ENCODE measurements around the gene DENND6B.
"Not testable (repeated sequence)": the region's sequence is repeated elsewhere in the genome, so short reads cannot be mapped to it uniquely, and the experiment has no call there.

The DENND6B gene, protein sequence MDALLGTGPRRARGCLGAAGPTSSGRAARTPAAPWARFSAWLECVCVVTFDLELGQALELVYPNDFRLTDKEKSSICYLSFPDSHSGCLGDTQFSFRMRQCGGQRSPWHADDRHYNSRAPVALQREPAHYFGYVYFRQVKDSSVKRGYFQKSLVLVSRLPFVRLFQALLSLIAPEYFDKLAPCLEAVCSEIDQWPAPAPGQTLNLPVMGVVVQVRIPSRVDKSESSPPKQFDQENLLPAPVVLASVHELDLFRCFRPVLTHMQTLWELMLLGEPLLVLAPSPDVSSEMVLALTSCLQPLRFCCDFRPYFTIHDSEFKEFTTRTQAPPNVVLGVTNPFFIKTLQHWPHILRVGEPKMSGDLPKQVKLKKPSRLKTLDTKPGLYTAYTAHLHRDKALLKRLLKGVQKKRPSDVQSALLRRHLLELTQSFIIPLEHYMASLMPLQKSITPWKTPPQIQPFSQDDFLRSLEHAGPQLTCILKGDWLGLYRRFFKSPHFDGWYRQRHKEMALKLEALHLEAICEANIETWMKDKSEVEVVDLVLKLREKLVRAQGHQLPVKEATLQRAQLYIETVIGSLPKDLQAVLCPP

DNA sequence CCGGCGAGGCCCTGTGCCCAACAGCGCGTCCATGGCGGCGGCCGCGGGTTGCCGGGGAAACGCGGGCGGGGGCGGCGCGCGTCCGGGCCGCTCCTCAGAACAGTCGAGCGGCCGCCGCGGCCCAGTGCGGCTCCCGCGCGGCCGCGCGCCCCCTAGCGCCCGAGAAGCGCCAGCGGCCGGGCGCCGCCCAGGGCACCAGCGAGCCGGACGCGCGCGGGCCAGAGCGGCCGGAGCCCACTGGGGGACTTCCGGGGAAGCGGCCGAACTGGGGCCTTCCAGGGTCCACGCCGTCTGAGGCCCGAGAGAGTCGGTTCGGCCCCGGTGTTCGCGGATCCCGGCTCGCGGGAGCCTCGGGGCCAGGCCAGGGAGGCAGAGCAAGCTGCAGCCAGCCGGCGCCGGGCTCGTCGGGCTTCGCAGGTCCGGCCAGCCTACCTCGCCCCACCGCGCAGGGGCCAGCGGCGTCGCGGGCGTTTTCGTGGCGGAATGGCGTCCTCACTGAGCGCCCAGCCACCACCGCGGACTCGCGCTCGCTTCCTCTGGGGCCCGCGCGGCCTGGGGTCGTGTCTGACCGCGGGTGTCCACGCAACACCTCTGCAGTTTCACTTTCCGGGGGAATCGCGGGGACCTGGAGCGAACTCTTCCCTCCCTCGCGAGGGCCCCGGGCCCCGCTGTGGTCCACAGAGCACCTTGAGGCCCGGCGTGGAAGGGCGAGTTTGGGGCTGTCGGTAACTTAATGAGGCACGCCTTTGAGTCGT, at the start of gene DENND6B:
Gene DENND6B (minus strand): TSS at position 57 of the 755 bp plus-strand sequence. CDS start 24 bp downstream, at position 33.
- peak; percentile 55 for DNase-seq

DNA sequence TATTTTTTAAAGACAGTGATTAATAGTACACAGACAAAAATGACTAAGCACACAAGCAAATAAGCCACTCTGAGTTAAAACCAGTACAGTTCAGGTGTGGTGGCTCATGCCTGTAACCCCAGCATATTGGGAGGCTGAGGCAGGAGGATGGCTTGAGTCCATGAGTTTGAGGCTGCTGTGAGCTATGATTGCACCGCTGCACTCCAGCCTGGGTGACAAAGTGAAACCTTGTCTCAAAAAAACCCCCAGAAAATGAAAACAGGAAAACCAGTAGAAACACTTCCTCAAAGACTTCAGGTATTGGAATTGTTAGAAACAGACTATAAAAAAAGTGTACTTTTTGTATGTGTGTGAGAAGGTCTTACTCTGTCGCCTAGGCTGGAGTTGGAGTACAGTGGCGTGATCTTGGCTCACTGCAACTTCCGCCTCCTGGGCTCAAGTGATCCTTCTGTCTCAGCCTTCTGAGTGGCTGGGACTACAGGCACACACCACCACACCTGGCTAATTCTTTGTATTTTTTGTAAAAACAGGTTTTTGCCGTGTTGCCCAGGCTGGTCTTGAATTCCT, 49.4 kb upstream of the DENND6B start:
- DNase-seq: no peak

DNA sequence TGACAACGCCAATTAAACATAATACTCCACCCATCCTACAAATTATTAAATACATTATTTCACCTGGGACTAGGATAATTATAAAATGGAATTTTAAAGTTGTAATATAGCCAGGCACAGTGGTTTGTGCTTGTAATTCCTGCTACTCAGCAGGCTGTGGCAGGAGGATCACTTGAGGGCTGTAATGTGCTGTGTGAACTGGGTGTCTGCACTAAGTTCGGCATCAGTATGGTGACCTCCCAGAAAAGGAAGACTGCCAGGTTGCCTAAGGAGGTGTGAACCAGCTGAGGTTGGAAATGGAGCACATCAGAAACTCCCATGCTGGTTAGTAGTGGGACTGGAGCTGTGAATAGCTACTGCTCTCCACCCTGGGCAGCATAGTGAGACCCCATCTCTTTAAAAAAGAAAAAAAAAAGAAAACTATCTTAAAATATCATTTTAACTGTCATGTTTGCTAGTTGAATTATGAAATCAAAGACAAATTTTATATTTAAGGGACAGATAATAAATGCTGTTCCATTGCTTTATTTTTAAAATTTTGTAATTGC, 44.4 kb upstream of the DENND6B start:
- DNase-seq: no peak

- DNase-seq: no peak
Observed at GRCh38 chr22:50367778-50368500, 41.1 kb upstream of the DENND6B start.

DNA sequence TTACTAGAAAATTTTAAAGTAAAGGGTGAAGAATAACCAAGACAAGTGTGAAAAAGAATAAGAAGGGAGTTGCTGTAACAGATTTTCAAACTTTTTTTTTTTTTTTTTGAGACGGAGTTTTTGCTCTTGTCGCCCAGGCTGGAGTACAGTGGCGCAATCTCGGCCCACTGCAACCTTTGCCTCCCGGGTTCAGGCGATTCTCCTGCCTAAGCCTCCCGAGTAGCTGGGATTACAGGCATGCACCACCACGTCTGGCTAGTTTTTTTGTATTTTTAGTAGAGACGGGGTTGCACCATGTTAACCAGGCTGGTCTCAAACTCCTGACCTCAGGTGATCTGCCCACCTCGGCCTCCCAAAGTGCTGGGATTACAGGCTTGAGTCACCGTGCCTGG, 37.0 kb upstream of the DENND6B start:
- DNase-seq: not testable (repeated sequence)

GRCh38 chr22:50363166-50363802, 36.5 kb upstream of the DENND6B start:
- DNase-seq: no peak

- no peak for DNase-seq
Observed at GRCh38 chr22:50361688-50362087, 34.9 kb upstream of the DENND6B start.

GRCh38 chr22:50361222-50361621, 34.4 kb upstream of the DENND6B start:
- no peak for DNase-seq

DNA sequence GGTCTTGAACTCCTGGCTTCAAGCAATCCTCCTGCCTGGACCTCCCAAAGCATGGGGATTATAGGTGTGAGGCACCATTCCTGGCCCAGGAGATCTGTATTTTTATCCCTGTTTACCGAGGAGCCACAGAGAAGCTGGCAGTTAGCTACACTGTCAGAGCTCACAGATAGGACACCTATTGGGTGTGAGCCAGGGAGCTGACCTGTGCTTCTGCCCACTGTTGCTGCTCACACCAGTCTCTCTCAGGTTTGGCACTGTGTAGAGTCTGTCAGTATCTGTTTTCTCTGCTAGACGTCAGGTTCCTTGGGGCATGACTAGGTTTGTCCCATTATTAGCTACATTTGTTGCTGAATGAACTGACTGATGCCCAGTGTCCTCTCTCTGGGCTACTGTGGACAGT, 33.8 kb upstream of the DENND6B start:
- DNase-seq: no peak

DNA sequence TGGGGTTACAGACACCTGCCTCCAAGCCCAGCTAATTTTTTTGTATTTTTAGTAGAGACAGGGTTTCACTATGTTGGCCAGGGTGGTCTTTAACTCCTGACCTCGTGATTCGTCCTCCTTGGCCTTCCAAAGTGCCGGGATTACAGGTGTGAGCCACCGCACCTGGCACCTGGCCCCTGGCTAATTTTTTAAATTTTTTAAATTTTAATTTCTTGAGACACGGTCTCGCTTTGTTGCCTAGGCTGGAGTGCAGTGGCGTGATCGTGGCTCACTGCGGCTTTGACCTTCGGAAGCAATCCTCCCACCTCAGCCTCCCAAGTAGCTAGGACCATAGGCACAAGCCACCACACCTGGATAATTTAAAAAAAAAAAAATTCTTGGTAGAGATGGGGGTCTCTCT, 30.9 kb upstream of the DENND6B start:
- no peak for DNase-seq

GRCh38 chr22:50357222-50357621, 30.4 kb upstream of the DENND6B start:
- DNase-seq: no peak

GRCh38 chr22:50356186-50356585, 29.4 kb upstream of the DENND6B start:
- DNase-seq: no peak

DNA sequence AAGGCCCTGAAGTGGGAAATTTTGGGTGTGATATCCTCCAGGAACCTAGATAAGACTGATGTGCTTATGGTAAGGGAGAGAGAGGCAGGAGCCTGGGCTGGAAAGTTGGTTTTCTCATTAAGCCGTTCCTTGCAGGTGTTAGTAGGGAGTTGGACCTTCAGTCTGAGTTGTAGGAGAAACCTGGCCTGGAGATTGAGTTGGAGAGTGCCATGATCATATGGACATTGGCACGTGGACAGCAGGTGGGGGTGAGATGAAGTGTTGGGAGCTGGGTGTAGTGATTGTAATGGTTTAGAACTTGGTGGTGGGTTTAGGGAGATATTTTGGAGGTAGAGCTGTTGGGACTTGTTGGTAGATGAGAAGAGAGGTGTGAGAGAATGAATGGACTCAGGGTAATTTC, 21.2 kb upstream of the DENND6B start:
- no peak for DNase-seq

DNA sequence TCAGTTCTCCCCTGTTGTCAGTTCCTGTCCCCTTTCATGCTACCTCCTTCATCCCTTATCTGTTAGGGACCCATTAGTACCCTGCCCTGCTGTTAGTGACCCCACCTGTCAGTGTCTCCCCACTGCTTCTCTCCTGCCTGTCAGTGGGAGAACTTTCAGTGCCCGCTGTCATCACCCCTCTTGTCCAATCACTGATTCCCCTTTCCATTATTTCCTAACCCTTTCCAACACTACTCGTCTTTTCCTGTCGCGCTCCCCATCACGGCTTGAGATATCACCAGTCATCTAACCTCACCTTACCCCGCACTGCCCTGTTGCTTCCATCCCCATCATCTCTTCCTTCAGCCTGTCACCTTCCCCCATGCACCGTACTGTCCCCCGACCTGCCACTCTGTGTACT, 20.3 kb upstream of the DENND6B start:
- no peak for DNase-seq

DNA sequence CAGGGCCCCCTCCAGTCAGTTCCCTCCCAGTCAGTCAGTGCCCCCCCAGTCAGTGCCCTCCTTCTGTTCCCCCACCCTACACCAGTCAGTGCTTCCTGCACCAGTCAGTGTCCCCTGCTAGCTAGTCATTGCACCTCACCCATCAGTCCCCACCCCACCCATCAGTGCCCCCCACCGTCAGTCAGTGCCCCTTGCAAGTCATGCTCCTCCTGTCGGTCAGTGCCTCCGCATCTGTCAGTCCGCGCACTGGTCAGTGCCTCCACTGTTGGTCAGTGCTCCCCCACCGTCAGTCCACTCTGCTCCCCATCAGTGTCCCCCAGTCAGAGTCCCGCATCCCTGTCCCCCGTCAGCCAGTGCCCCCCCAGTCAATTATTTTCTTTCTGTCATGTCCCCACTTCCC, 19.7 kb upstream of the DENND6B start:
- no peak for DNase-seq

DNA sequence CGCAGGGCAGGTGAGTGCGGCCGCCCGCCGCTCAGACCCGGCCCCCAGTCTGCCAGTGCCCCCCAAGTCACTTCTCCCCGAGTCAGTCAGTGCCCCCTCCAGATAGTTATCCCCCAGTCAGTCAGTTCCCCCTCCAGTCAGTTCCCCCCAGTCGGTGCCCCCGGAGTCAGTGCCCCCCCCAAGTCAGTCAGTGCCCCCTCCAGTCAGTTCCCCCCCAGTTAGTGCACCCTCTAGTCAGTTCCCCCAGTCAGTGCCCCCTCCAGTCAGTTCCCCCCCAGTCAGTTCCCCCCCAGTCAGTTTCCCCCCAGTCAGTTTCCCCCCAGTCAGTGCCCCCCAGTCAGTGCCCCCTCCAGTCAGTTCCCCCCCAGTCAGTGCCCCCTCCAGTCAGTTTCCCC, 16.7 kb upstream of the DENND6B start:
- no peak for DNase-seq

DNA sequence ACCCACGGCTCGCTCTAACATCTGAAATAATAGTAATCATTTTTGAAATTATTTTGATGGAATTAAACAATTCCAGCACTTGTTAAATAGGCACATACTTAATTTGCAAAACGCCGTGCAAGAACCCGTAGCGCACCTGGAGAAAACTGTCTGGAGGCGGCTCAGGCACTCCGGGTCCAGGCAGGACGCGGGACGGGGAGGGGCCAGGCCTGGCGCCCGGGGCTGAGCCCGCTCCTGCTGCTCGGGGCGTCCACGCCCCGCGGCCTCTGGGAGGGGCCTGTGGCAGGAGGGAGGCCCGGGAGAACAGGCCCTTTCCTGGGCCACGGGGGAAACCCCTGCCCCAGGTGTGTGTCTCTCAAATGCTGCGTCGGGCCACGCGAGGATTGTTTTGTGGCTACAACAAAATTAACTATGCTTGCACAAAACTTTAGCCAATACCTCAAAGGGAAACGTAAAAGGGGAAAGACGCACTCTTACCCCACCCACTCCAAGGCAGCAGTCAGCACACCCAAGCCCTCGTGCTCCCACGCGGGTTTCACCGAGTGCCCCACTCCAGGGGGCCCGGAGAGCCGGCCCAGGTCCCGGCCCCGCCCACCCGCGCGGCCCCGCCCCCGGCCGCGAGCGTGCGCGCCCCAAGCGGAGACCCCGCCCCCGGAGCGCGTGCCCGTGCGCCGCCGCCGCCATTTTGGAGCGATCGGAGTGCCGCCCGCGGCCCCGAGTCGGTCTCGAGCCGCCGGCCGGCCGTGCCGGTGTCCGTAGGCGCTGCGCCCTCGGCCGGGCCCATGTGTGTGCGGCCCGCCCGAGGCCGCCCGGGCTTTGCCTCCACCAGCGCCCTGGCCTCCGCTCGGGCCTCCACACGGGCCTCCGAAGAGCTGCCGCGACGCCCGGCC, 16.1 kb upstream of the DENND6B start, which contains the start of gene PPP6R2:
Gene PPP6R2 (plus strand): TSS at position 677 of the 890 bp plus-strand sequence. CDS start 50,582 bp downstream, outside the sequence.
- DNase-seq: peak; percentile 85

DNA sequence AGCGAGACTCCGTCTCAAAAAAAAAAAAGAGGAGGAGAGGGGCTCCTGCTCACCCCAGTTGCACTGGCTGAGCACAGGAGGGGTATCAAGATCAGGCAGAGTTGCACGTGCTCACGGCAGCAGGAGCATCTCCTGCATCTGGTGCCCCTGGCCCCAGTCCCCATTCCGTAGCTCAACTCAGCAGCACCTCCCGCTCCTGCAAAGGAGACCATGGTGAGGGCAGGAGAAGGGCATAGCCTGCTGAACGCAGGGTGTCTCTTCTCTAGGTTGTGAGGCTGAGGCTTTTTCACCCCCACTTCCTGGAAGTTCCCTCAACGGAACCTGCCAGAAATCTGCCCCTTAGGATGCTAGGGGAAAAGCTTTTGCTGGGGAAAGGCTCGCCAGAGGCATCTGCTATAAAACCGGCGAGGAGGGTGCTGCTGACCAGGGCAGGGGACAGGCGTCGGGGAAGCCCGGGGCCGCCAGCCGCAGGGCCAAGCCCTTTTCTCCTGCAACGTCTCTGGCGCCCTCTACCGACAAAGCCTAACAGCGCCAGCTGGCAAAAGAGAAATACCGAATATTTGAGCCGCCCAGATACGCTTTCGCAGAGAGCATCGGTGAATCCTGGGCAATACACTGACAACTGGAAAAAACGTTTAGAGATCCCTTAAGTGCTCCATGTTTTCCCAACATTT, 15.3 kb upstream of the DENND6B start:
- peak; percentile 85 for DNase-seq

DNA sequence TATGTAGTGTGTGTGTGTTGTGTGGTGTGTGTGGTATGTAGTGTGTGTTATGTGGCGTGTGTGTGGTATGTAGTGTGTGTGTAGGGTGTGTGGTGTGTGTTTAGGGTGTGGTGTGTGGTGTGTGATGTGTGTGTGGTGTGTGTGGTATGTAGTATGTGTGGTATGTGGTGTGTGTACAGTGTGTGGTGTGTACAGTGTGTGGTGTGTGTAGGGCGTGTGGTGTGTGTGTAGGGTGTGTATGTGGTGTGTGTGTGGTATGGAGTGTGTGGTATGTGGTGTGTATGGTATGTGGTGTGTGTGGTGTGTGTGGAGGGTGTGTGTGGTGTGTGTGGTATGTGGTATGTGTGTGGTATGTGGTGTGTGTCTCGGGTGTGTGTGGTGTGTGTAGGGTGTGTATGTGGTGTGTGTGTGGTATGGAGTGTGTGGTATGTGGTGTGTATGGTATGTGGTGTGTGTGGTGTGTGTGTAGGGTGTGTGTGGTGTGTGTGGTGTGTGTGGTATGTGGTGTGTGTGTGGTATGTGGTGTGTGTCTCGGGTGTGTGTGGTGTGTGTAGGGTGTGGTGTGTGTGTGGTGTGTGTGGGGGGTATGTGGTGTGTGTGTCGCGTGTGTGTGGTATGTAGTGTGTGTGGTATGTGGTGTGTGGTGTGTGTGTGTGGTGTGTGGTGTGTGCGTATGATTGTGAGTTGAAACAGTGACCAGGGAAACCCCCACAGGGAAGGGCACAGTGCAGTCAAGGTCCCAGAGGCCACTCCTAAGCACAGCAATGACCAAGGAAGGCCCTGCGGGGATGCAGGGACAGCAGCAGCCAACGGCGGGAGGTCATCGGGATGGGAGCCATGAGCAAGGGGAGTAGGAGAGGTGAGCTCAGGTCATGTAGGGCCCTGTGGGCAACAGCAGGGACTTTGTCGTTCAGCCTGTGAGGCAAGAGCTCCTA, 13.4 kb upstream of the DENND6B start:
- no peak for DNase-seq
